GM12878 (cell line): ENCODE measurements around the gene CRTC1. TPM values are rescaled to one million over a fixed set of nuclear protein-coding genes. Genes with fewer than 3 reads are reported as not detected.
A peak's percentile ranks its signal among the peaks of the same experiment; 100 is the strongest.

Source experiments
- BCL3 ChIP-seq: IDR thresholded peaks from 2 replicates; pipeline ENCODE4 v1.6.1; 2011; ENCODE audit warnings: borderline replicate concordance, low read depth, mild to moderate bottlenecking, moderate library complexity, low read length; ENCODE audit not compliant: insufficient read depth, poor library complexity, severe bottlenecking
- BHLHE40 ChIP-seq, 2 experiments: fragments of 450-650 bp in 1 of 2; IDR thresholded peaks; 2 replicates each; pipeline ENCODE4 v1.6.1; 2011 to 2017; ENCODE audit warnings: low read depth in 2 of 2, borderline replicate concordance in 1 of 2, improper control_type of control experiment in 1 of 2, low read length in 1 of 2, mild to moderate bottlenecking in 1 of 2
- CHD1 ChIP-seq: IDR thresholded peaks from 2 replicates; pipeline ENCODE4 v1.6.1; 2012; ENCODE audit warnings: low read depth, low read length, improper control_type of control experiment
- CREM ChIP-seq: IDR thresholded peaks from 2 replicates; pipeline ENCODE4 v1.6.1; 2014; ENCODE audit warnings: antibody characterized with exemption, low read depth
- E2F8 ChIP-seq: fragments of 450-650 bp; IDR thresholded peaks from 2 replicates; pipeline ENCODE4 v1.6.1; 2018; ENCODE audit warnings: mild to moderate bottlenecking, low read depth, moderate library complexity; ENCODE audit not compliant: partially characterized antibody
- E4F1 ChIP-seq: fragments of 450-650 bp; IDR thresholded peaks from 2 replicates; pipeline ENCODE4 v1.6.1; 2018; ENCODE audit warnings: borderline replicate concordance, mild to moderate bottlenecking; ENCODE audit not compliant: partially characterized antibody
- ETV6 ChIP-seq, 2 experiments: fragments of 450-650 bp in 1 of 2; IDR thresholded peaks in 1 of 2; conservative IDR thresholded peaks in 1 of 2; 2 replicates each; pipeline ENCODE4 v1.6.1; 2014; ENCODE audit warnings: antibody characterized with exemption in 1 of 2, borderline replicate concordance in 1 of 2, low read depth in 1 of 2, mild to moderate bottlenecking in 1 of 2, moderate library complexity in 1 of 2
- NFXL1 ChIP-seq: fragments of 450-650 bp; IDR thresholded peaks from 2 replicates; pipeline ENCODE4 v1.6.1; 2017; ENCODE audit warnings: antibody characterized with exemption, mild to moderate bottlenecking, borderline replicate concordance
- SIX5 ChIP-seq: IDR thresholded peaks from 2 replicates; pipeline ENCODE4 v1.6.1; 2011; ENCODE audit warnings: mild to moderate bottlenecking, low read depth, low read length, moderate library complexity; ENCODE audit not compliant: severe bottlenecking
- SRF ChIP-seq, 2 experiments: IDR thresholded peaks; 2 replicates each; pipeline ENCODE4 v1.6.1; 2011; ENCODE audit warnings: low read depth in 2 of 2, low read length in 2 of 2, mild to moderate bottlenecking in 1 of 2, moderate library complexity in 1 of 2
- STAT1 ChIP-seq: fragments of 450-650 bp; conservative IDR thresholded peaks from 2 replicates; pipeline ENCODE4 v1.6.1; 2014; ENCODE audit warnings: antibody characterized with exemption, mild to moderate bottlenecking
- TAF1 ChIP-seq: IDR thresholded peaks from 2 replicates; pipeline ENCODE4 v1.6.1; 2011; ENCODE audit warnings: mild to moderate bottlenecking, low read depth, low read length, borderline replicate concordance
- YY1 ChIP-seq: IDR thresholded peaks from 2 replicates; pipeline ENCODE4 v1.6.1; 2011; ENCODE audit warnings: low read depth, mild to moderate bottlenecking, low read length
- ZBTB33 ChIP-seq: fragments of 450-650 bp; IDR thresholded peaks from 2 replicates; pipeline ENCODE4 v1.6.1; 2017; ENCODE audit warnings: mild to moderate bottlenecking
- ZBTB4 ChIP-seq: fragments of 450-650 bp; formaldehyde crosslinking; IDR thresholded peaks from 2 replicates; pipeline ENCODE4 v1.4.0; 2022; ENCODE audit warnings: mild to moderate bottlenecking, moderate library complexity
- ZSCAN29 ChIP-seq: fragments of 450-650 bp; IDR thresholded peaks from 2 replicates; pipeline ENCODE4 v1.6.1; 2017; ENCODE audit warnings: mild to moderate bottlenecking, moderate library complexity
- polyA plus RNA-seq, 11 experiments: library from polyadenylated mRNA; depleted of rRNA in 4 of 11; unstranded in 6 of 11; stranded (reverse) in 5 of 11; fragments of >200 nt; fragmentation: Nextera tagmentation in 4 of 11; fragmentation: Illumina TruSeq in 1 of 11; extraction: Ambion mirVana in 4 of 11; extraction: Trizol in 1 of 11; gene quantifications; 1 replicate in 1 of 11; 2 replicates in 10 of 11; pipeline versions ENCODE4 v1.2.1 to v1.2.3, GENCODE V29; 2011 to 2016; ENCODE audit warnings: inconsistent platforms in 2 of 11, missing spikeins in 2 of 11, low read depth in 1 of 11
- total RNA-seq, 4 experiments: library from RNA; depleted of rRNA in 3 of 4; stranded (reverse); fragments of >200 nt in 3 of 4; fragmentation: Illumina TruSeq in 1 of 4; extraction: Trizol in 1 of 4; gene quantifications; 2 replicates each; pipeline versions ENCODE4 v1.2.1 to v1.2.3, GENCODE V29; 2013 to 2021

The CRTC1 gene
- total and polyA plus RNA-seq, 10 of the 15 experiments (the other 5 are each of a cell fraction or from before 2014, with no cell fraction given): 0.02 to 4.6 (median 1.1) TPM; not detected in 1

GRCh38 chr19:18700501-18701249 lies 17.2 kb downstream of the CRTC1 start (continued):
- TF ChIP-seq BCL3 (no peak), STAT1 (no peak), E4F1 (no peak), ETV6 (conservative IDR thresholded peaks at IDR 0.05 in 1 of 2, IDR thresholded peaks at IDR 0.05 in 1 of 2; ENCODE audit: borderline replicate concordance in 1 of 2, low read depth in 1 of 2) (peak in 1 of 2 experiments; percentile 70; a peak in 2 of 4 replicates), CREM (no peak), ZSCAN29 (no peak), BHLHE40 (IDR thresholded peaks at IDR 0.05; ENCODE audit: borderline replicate concordance in 1 of 2, low read depth in 2 of 2, low read length in 1 of 2) (peak in 1 of 2 experiments; percentile 17; a peak in 1 of 4 replicates), SIX5 (no peak), YY1 (no peak), NFXL1 (no peak), ZBTB4 (CRISPR knock-in tag) (no peak), CHD1 (no peak), ZBTB33 (no peak), TAF1 (no peak), SRF (IDR thresholded peaks at IDR 0.05; ENCODE audit: low read depth in 2 of 2, low read length in 2 of 2) (no peak), E2F8 (no peak)
